Ecto neural progenitor cell (in vitro differentiated cells): ENCODE measurements around the gene OCIAD2.
"Not testable (repeated sequence)": the region's sequence is repeated elsewhere in the genome, so short reads cannot be mapped to it uniquely, and the experiment has no call there.

ENCODE experiments used
- DNase-seq: peaks from one replicate; pipeline ENCODE4 v3.0.0-alpha.2; 2018; ENCODE audit warnings: low spot score

The OCIAD2 gene

GRCh38 chr4:48907706-48908477 is 1.3 kb upstream of the OCIAD2 start:
- no peak for DNase-seq

GRCh38 chr4:48905363-48906015 is 1.1 kb downstream of the OCIAD2 start:
- DNase-seq = no peak

GRCh38 chr4:48904541-48905142 is 1.9 kb downstream of the OCIAD2 start:
- DNase-seq = no peak

GRCh38 chr4:48904101-48904500 is 2.5 kb downstream of the OCIAD2 start:
- DNase-seq = no peak

DNA sequence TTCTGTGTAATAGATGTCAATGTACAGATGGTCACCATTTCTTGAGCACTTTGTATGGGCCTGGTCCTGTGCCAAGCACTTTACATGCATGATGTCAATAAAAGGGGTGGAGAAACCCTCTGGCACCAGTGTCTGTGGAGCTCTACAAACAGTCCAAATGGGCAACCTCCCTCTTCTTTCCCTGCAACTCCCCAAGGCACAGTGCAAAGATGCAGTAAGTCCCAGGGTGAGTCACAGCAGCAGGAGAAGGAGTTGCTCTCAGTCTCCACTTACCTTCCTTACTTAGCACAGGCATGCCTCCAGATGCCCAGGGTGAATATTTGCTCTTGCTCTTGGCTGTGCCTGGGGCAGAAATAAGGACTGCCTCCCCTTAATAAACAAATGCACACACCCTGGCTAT is 4.3 kb downstream of the OCIAD2 start:
- DNase-seq = no peak

DNA sequence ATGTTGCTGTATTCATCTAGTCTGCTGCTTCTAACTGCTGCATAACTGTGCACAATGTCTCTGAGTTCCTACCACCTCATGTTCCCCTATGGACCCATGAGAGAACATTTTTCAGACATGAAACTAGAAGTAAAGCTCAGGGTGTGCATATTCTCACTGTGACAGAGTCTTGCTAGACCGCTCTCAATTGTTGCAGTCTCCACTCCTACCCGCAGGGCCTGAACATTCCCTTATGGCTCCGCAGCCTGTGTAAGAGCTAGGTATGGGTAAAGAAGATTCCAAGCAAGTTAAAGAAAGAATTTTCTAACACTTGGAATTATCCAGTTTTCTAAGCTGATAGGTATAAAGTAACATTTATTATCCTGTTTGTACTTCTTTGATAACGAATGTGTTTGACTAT is 5.4 kb downstream of the OCIAD2 start:
- no peak for DNase-seq

DNA sequence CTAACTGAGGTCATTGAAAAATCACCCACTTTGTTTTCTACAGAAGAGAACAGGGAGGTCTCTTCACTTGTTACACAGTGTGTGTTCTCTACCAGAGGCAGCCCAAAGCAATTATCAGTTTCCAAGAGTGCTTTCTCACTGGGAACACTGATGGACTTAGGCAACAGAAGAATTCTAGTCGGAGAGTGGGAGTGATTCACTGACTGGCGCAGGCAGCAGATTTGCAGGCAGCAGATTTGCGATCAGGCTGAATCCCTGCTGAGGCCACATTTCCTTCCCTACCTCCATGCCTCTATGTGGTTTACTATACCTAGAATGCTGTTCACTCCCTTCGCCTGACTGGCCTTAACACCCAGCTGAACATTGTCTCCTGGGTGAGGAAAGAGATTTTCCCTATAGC is 6.6 kb downstream of the OCIAD2 start:
- no peak for DNase-seq

GRCh38 chr4:48899432-48899749 is 7.2 kb downstream of the OCIAD2 start:
- DNase-seq = no peak

DNA sequence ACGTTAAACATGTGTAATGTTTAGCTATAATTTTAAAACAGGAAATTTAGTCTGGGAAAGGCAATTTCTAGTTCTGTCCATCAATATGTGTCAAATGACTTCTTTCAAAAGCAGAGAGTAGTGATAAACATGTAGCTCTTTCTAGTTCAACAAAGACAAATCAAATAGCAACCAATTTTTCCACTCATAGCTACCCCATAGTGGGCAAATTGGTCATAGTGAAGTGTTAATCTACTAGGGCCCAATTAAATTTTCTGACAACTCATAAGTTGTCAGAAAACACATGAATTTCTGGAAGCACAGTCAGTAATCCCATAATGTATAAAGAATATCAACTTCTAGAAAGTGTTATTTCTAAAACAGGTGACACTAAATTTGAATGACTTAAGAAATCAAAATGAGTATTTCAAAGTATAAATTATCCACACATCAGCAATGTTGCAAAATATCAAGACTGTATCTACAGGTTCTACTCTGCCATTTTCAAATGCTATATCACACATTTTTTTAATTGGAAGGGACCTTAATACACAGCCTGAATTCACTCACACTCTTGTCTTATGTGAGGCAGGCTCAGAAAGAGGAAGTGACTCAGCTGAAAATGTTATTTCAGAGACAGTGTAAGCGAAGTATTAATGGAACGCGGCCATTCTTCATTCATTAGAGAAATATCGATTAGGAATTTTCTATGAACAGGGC is 7.7 kb downstream of the OCIAD2 start:
- no peak for DNase-seq

DNA sequence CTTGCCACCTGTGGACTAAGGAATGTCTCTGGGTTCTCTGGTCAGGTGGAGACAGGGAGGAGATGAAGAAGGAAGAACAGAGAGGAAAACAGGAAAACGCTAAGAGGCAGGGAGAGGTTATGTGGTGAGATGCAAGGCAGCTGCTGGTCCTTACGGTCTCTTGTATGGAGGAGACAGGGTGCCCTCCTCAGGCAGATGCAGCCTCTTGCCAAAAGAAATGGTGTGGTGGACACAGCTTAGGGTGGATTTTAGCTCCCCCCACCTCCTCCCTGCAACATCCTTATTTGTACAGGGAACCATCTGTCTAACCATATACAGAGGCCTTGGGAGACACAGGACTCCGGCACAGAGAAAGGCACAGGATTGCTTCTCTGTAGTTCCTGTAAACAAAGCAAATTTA is 9.7 kb downstream of the OCIAD2 start:
- DNase-seq = no peak

- DNase-seq = no peak
Measured at GRCh38 chr4:48891028-48891619, 15.4 kb downstream of the OCIAD2 start.

DNA sequence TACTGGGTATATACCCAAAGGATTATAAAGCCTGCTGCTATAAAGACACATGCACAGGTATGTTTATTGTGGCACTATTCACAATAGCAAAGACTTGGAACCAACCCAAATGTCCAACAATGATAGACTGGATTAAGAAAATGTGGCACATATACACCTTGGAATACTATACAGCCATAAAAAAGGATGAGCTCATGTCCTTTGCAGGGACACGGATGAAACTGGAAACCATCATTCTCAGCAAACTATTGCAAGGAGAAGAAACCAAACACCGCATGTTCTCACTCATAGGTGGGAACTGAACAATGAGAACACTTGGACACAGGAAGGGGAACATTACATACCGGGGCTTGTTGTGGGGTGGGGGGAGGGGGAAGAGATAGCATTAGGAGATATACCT is 16.8 kb downstream of the OCIAD2 start:
- DNase-seq = not testable (repeated sequence)

DNA sequence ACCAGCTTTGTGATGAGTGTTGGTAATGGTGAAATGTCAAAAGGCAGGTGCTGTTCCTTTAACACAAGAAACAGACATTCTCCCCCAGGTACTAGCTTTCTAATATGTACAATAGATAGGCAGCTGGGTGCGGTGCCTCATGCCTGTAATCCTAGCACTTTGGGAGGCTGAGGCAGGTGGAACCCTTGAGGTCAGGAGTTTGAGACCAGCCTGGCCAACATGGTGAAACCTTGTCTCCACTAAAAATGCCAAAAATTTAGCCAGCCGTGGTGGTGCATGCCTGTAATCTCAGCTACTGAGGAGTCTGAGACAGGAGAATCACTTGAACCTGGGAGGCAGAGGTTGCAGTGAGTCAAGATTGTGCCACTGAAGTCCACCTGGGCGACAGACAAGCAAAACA is 24.9 kb downstream of the OCIAD2 start:
- DNase-seq = not testable (repeated sequence)

GRCh38 chr4:48879561-48880442 is 26.8 kb downstream of the OCIAD2 start:
- no peak for DNase-seq

- DNase-seq = no peak
Measured at GRCh38 chr4:48877827-48878535, 28.6 kb downstream of the OCIAD2 start.

- DNase-seq = not testable (repeated sequence)
Measured at GRCh38 chr4:48864696-48865095, 41.9 kb downstream of the OCIAD2 start.

DNA sequence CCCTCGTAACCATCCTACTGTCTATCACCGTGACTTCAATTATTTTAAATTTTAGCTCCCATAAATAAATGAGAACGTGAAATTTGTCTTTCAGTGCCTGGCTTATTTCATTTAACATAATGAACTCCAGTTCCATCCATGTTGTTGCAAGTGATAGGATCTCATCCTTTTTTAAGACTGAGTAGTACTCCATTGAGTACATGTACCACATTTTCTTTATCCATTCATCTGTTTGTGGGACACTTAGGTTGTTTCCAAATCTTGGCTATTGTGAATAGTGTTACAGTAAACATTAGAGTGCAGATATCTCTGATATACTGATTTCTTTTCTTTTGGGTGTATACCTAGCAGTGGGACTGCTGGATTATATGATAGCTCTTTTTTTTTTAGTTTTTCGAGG is 42.8 kb downstream of the OCIAD2 start:
- DNase-seq = no peak

DNA sequence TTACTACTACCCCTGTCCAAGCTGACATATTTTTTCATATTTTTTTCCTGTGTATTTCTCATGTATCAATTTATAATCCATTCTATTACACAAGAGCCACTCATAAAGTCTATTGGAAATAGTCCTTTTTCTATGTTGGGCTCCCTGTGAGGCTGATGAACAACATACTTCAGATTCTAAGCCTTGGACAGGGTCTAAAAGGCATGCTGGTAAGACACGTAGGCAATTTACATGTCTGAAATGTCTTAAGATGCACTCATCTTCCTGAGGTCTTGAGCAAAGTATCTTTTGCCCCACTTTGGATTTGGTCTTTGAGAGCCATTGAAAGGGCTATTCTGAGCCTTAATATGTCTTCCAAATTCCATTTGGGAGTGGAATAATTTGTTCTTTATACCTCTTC is 43.9 kb downstream of the OCIAD2 start:
- DNase-seq = no peak

DNA sequence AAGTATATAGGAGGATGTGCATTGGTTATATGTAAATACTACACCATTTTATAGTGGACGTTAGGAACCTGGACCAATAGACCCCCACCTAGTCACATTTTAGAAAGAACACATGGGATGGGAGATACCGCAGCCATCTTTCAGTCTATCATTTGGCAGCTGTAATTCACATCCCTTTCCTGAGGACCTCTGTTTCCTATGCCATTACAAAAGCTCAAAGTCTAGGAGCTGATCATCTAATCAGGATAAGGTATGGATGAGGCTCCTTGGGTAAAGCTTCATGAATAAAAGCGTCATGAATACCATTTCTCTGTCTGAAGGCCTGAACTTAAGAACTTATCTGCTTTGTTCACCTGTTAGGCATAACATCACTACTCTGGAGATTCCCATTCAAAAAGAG is 44.5 kb downstream of the OCIAD2 start:
- DNase-seq = no peak

DNA sequence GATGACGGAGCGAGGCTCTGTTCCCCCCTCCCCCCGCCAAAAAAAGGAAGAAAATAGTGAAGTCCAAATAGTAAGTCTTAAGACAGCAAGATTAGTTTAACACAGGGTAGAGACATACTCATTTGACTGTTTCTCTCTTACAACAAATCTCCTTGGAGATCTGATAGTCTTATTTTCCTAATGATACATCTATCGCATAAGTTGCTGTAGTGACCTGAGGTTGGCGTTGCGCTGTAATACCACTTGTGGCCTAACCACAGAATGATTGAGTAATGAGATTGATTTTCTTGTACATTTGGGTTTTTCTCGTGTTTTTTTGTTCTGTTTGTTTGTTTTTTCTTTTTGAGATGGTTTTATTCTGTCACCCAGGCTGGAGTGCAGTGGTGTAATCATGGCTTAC is 48.4 kb downstream of the OCIAD2 start:
- DNase-seq = no peak

GRCh38 chr4:48854982-48855381 is 51.6 kb downstream of the OCIAD2 start:
- DNase-seq = no peak
